SU-DHL-6 (cell line): ENCODE measurements around the gene HHAT.

Experiments used
- H2AFZ ChIP-seq: fragments of 200-600 bp; sonication (generic); 2 replicates; pipeline ENCODE4 v1.6.1; 2014; ENCODE audit warnings: low read depth, mild to moderate bottlenecking, moderate library complexity, mixed read lengths, antibody characterized with exemption, low read length; ENCODE audit not compliant: severe bottlenecking
- H3F3A ChIP-seq: fragments of 200-600 bp; shearing (Covaris generic); 2 replicates; pipeline ENCODE4 v1.6.0; 2016; ENCODE audit warnings: antibody characterized with exemption, mild to moderate bottlenecking; ENCODE audit not compliant: insufficient read depth
- H3K27ac ChIP-seq: fragments of 200-600 bp; sonication (generic); 2 replicates; pipeline ENCODE4 v1.5.1; 2016; ENCODE audit warnings: low read depth, mild to moderate bottlenecking, low read length, moderate library complexity, mixed read lengths
- H3K27me3 ChIP-seq: fragments of 200-600 bp; sonication (generic), shearing (Covaris generic); 2 replicates; pipeline ENCODE4 v1.6.0; 2014; ENCODE audit warnings: mild to moderate bottlenecking, low read length
- H3K36me3 ChIP-seq: fragments of 200-600 bp; sonication (generic); 2 replicates; pipeline ENCODE4 v1.6.1; 2014; ENCODE audit warnings: mild to moderate bottlenecking, low read length, mixed read lengths
- H3K4me2 ChIP-seq: fragments of 300-600, 200-600 bp; shearing (Covaris generic), sonication (generic); 2 replicates; pipeline ENCODE4 v1.6.0; 2014; ENCODE audit warnings: low read length, low read depth, mild to moderate bottlenecking; ENCODE audit not compliant: poor library complexity, severe bottlenecking
- H3K4me3 ChIP-seq: fragments of 200-600 bp; sonication (generic); 2 replicates; pipeline ENCODE4 v1.5.1; 2014; ENCODE audit warnings: antibody characterized with exemption, low read length, mild to moderate bottlenecking, mixed read lengths; ENCODE audit not compliant: insufficient read depth, poor library complexity, severe bottlenecking
- H3K79me2 ChIP-seq: fragments of 200-600 bp; sonication (generic); 2 replicates; pipeline ENCODE4 v1.6.1; 2014; ENCODE audit warnings: mild to moderate bottlenecking, low read length, moderate library complexity; ENCODE audit not compliant: insufficient read depth
- H3K9ac ChIP-seq: fragments of 200-600 bp; sonication (generic); 2 replicates; pipeline ENCODE4 v1.7.0; 2014; ENCODE audit warnings: mild to moderate bottlenecking, low read length
- H3K9me2 ChIP-seq: fragments of 200-600 bp; sonication (generic); replicated peaks from 2 replicates; pipeline ENCODE4 v1.6.1; 2014; ENCODE audit warnings: low read length; ENCODE audit not compliant: insufficient read depth
- H3K9me3 ChIP-seq: fragments of 200-600 bp; sonication (generic); 2 replicates; pipeline ENCODE4 v1.6.1; 2014; ENCODE audit warnings: low read length, mixed read lengths; ENCODE audit not compliant: insufficient read depth
- H4K20me1 ChIP-seq: fragments of 200-600 bp; sonication (generic); 2 replicates; pipeline ENCODE4 v1.6.1; 2014; ENCODE audit warnings: low read depth, mild to moderate bottlenecking, antibody characterized with exemption, low read length, moderate library complexity, mixed read lengths
- EZH2phosphoT487 ChIP-seq: fragments of 200-600 bp; sonication (generic), shearing (Covaris generic); conservative IDR thresholded peaks from 2 replicates; pipeline ENCODE4 v1.6.1; 2018; ENCODE audit warnings: mild to moderate bottlenecking, antibody characterized with exemption, low read length, moderate library complexity, mixed read lengths
- TF ChIP-seq, protein P1 (sequence below): fragments of 200-600 bp; sonication (generic); IDR thresholded peaks from one replicate; pipeline ENCODE4 v1.5.1; 2017; ENCODE audit warnings: antibody characterized with exemption, mild to moderate bottlenecking, low read length, moderate library complexity; ENCODE audit not compliant: insufficient read depth, poor library complexity, severe bottlenecking

Gene HHAT

DNA sequence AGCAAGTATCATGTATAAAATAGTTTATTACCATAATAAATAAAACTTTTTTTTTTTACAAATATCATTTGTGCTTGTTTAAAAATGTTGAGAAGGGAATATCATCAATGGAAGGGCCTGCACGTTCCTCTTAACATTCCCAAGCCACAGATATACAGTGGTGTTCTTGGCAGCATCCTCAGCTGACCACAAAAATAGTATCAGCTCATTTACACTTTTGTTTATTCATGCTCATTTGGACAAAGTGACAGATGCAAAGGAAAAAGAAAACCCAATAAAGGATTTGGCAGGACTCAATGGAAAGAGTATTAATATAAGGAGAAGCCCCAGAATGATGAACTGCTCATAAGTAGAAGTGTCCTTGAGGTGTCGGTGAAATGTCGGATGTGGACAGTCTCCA lies 349.6 kb downstream of the HHAT start:
- no peak overlapping the region for H3K27ac ChIP-seq
- no peak overlapping the region for H3K4me3 ChIP-seq
- no peaks in the 10 kb centered on the region for H3F3A ChIP-seq
- H3K4me2 ChIP-seq = no peak overlapping the region
- H3K36me3 ChIP-seq = no peaks in the 10 kb centered on the region
- no peaks in the 10 kb centered on the region for H3K9me2 ChIP-seq
- H3K27me3 ChIP-seq = no peaks in the 10 kb centered on the region
- no peak overlapping the region for H2AFZ ChIP-seq
- H4K20me1 ChIP-seq = no peaks in the 10 kb centered on the region
- TF ChIP-seq EZH2phosphoT487 = no peak
- TF ChIP-seq, protein P1, sequence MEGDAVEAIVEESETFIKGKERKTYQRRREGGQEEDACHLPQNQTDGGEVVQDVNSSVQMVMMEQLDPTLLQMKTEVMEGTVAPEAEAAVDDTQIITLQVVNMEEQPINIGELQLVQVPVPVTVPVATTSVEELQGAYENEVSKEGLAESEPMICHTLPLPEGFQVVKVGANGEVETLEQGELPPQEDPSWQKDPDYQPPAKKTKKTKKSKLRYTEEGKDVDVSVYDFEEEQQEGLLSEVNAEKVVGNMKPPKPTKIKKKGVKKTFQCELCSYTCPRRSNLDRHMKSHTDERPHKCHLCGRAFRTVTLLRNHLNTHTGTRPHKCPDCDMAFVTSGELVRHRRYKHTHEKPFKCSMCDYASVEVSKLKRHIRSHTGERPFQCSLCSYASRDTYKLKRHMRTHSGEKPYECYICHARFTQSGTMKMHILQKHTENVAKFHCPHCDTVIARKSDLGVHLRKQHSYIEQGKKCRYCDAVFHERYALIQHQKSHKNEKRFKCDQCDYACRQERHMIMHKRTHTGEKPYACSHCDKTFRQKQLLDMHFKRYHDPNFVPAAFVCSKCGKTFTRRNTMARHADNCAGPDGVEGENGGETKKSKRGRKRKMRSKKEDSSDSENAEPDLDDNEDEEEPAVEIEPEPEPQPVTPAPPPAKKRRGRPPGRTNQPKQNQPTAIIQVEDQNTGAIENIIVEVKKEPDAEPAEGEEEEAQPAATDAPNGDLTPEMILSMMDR = no peak
- no peaks in the 10 kb centered on the region for H3K9me3 ChIP-seq
- H3K79me2 ChIP-seq = no peaks in the 10 kb centered on the region
- no peak overlapping the region for H3K9ac ChIP-seq

DNA sequence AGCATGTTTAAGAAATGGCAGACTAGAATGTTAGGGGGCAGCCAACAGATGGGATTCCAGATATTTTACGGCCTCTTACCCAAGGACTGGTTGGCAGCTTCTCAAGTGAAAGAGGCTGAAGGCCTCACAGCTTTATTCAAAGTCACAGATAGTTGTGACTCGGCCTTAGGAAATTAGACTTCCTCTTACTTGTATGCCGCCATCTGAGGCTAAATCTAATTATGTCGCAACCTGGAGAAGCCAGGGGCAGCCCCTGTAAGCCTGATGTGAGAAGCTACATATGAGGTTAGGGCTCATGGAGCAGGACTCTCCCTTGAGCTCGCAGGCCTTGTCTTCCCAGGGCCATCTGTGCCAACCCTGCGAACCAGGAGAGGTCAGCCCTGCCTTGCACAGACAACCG lies 352.5 kb downstream of the HHAT start:
- no peaks in the 10 kb centered on the region for H3K36me3 ChIP-seq
- no peaks in the 10 kb centered on the region for H3K79me2 ChIP-seq
- H4K20me1 ChIP-seq = no peaks in the 10 kb centered on the region
- no peak overlapping the region for H2AFZ ChIP-seq
- no peak for TF ChIP-seq EZH2phosphoT487
- TF ChIP-seq, protein P1 = no peak
- no peak overlapping the region for H3K27ac ChIP-seq
- no peak overlapping the region for H3K9ac ChIP-seq
- H3K9me3 ChIP-seq = no peaks in the 10 kb centered on the region
- H3K4me2 ChIP-seq = no peak overlapping the region
- no peak overlapping the region for H3K4me3 ChIP-seq
- no peaks in the 10 kb centered on the region for H3K27me3 ChIP-seq
- H3F3A ChIP-seq = no peaks in the 10 kb centered on the region
- no peaks in the 10 kb centered on the region for H3K9me2 ChIP-seq

DNA sequence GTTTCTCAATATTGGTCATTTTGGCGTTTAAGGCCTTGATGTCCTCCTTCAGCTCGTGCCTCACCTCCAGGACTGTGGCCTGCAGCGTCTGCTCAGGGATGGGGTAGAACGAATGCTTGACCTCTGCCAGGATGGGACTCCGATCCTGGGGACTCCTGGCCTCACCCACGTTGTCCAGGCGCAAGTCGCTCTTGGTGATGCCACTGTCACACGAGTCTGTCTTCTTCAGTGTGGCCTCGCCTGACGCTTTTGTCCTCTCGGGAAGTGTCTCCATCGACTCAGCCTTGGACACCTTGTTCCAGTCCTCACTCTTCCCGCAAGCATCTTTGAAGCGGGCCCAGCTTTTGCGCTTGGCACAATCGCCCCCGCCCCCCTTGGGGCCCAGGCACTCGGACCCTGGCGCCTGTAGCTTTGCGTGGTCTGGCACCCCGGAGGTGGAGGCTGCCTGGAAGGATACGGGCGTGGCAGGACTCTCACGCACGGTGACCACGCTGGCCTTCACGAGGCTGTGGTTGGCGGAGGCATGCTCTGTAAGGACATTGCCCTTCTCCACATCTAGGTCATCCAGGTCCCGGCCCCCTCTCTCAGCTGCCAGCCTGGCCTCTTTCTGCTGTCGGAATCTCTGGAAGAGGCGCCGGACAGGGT lies 354.8 kb downstream of the HHAT start:
- H3K27me3 ChIP-seq = no peaks in the 10 kb centered on the region

More for the DNA sequence above, 354.8 kb downstream of the HHAT start:
- Histone ChIP-seq H3K9me2 (no peaks in the 10 kb centered on the region), H3K4me2 (no peak overlapping the region), H3K27ac (no peak overlapping the region), H3K36me3 (no peaks in the 10 kb centered on the region), H3K9me3 (no peaks in the 10 kb centered on the region), H3K79me2 (no peaks in the 10 kb centered on the region), H3K4me3 (no peak overlapping the region), H2AFZ (no peak overlapping the region), H3K9ac (no peak overlapping the region), H4K20me1 (no peaks in the 10 kb centered on the region), H3F3A (no peaks in the 10 kb centered on the region)
- TF ChIP-seq EZH2phosphoT487 = no peak
- TF ChIP-seq, protein P1 = no peak
